DMS53 treated with DMSO at 0.1 percent for 48 hours (cell line): ENCODE results near the gene P2RY1.
"Not testable (repeated sequence)": the region's sequence is repeated elsewhere in the genome, so short reads cannot be mapped to it uniquely, and the experiment has no call there.

Experiments
- DNase-seq: peaks from one replicate; lab custom pipeline; 2025; ENCODE audit not compliant: unreplicated experiment; lab: John Stamatoyannopoulos, UW

P2RY1 gene

GRCh38 chr3:152835601-152836102 is 721 bp downstream of the P2RY1 start:
- no peak for DNase-seq

GRCh38 chr3:152836269-152836668 is 1.3 kb downstream of the P2RY1 start:
- DNase-seq: no peak

GRCh38 chr3:152839511-152839910 is 4.6 kb downstream of the P2RY1 start:
- DNase-seq: no peak

GRCh38 chr3:152841131-152841530 is 6.2 kb downstream of the P2RY1 start:
- no peak for DNase-seq

GRCh38 chr3:152842413-152842812 is 7.5 kb downstream of the P2RY1 start:
- no peak for DNase-seq

GRCh38 chr3:152843955-152844354 is 9.0 kb downstream of the P2RY1 start:
- DNase-seq: no peak

- not testable (repeated sequence) for DNase-seq
Observed at GRCh38 chr3:152846572-152847202, 11.8 kb downstream of the P2RY1 start.

GRCh38 chr3:152847599-152847998 is 12.7 kb downstream of the P2RY1 start:
- not testable (repeated sequence) for DNase-seq

GRCh38 chr3:152849996-152850578 is 15.2 kb downstream of the P2RY1 start:
- no peak for DNase-seq

- DNase-seq: no peak
Observed at GRCh38 chr3:152853196-152853595, 18.3 kb downstream of the P2RY1 start.

- DNase-seq: no peak
Observed at GRCh38 chr3:152857082-152857481, 22.2 kb downstream of the P2RY1 start.

- no peak for DNase-seq
Observed at GRCh38 chr3:152858170-152858800, 23.4 kb downstream of the P2RY1 start.

GRCh38 chr3:152860736-152861135 is 25.8 kb downstream of the P2RY1 start:
- no peak for DNase-seq

- no peak for DNase-seq
Observed at GRCh38 chr3:152865668-152866245, 30.8 kb downstream of the P2RY1 start.

- DNase-seq: no peak
Observed at GRCh38 chr3:152870027-152870426, 35.1 kb downstream of the P2RY1 start.

- not testable (repeated sequence) for DNase-seq
Observed at GRCh38 chr3:152873314-152873713, 38.4 kb downstream of the P2RY1 start.

- DNase-seq: no peak
Observed at GRCh38 chr3:152874896-152875749, 40.2 kb downstream of the P2RY1 start.

GRCh38 chr3:152879130-152879789 is 44.3 kb downstream of the P2RY1 start:
- no peak for DNase-seq

GRCh38 chr3:152879790-152880174 is 44.9 kb downstream of the P2RY1 start:
- DNase-seq: no peak

- no peak for DNase-seq
Observed at GRCh38 chr3:152885076-152885475, 50.1 kb downstream of the P2RY1 start.
